K562 (cell line): ENCODE measurements around the gene JPT2. TPM values are rescaled to one million over a fixed set of nuclear protein-coding genes. Genes with fewer than 3 reads are reported as not detected.

Experiments
- ATAC-seq: fragments of 200-7000 bp; cut with Tn5 transposase; 3 replicates; pipeline ENCODE4 v1.9.1; 2020; ENCODE audit warnings: moderate library complexity
- BruUV-seq: library from RNA; stranded (reverse); fragments of 400-500 nt; replicated peaks from 2 replicates; lab custom pipeline; 2021; lab: Mats Ljungman, UMichigan
- CTCF ChIA-PET: fragments of 300-600 bp; formaldehyde crosslinking; extraction: SDS; loops from one replicate; lab custom pipeline; 2021; ENCODE audit warnings: low intra/inter-chr PET ratio; lab: Yijun Ruan, JAX
- POLR2A ChIA-PET: fragments of 300-600, 350-650 bp; sonication (Branson Sonifier 250); formaldehyde crosslinking; extraction: SDS; loops from one replicate; lab custom pipeline; 2021; ENCODE audit warnings: antibody characterized with exemption, inconsistent platforms; lab: Yijun Ruan, JAX
- DNase-seq, 4 experiments: peaks; one replicate each; pipeline versions ENCODE4 v3.0.0 to v3.0.0-alpha.2; 2011 to 2018; ENCODE audit warnings: low spot score in 3 of 4, mixed read lengths in 3 of 4; ENCODE audit errors: extremely low read depth in 1 of 4
- FAIRE-seq: peaks from 2 replicates; lab custom pipeline; 2011; peaks lifted over from hg19 to GRCh38; lab: Jason Lieb, UNC
- H2AFZ ChIP-seq: 2 replicates; pipeline ENCODE4 v1.6.0; 2011; ENCODE audit warnings: low read depth, low read length, control low read depth, inconsistent platforms
- H3K27ac ChIP-seq: fragments of 200-600 bp; 3 replicates; pipeline ENCODE4 v1.8.0; 2011; ENCODE audit warnings: low read depth, mild to moderate bottlenecking, control low read depth, inconsistent platforms, low read length, moderate library complexity, mixed read lengths; ENCODE audit errors: extremely low read depth
- H3K27me3 ChIP-seq, 2 experiments: fragments of 300-600 bp in 1 of 2; 2 replicates in 1 of 2; 3 replicates in 1 of 2; pipeline versions ENCODE4 v1.6.0 to v1.8.0; 2011; ENCODE audit warnings: inconsistent platforms in 2 of 2, low read length in 2 of 2, mild to moderate bottlenecking in 1 of 2, mixed read lengths in 1 of 2, moderate library complexity in 1 of 2; ENCODE audit not compliant: control insufficient read depth in 2 of 2, insufficient read depth in 2 of 2
- H3K36me3 ChIP-seq: fragments of 300-600 bp; 3 replicates; pipeline ENCODE4 v1.8.0; 2011; ENCODE audit warnings: mild to moderate bottlenecking, low read length, inconsistent platforms; ENCODE audit not compliant: control insufficient read depth, insufficient read depth
- H3K4me1 ChIP-seq, 2 experiments: fragments of 200-600 bp in 1 of 2; replicated peaks in 1 of 2; 2 replicates in 1 of 2; 3 replicates in 1 of 2; pipeline versions ENCODE4 v1.5.1 to v1.8.0; 2011; ENCODE audit warnings: inconsistent platforms in 2 of 2, low read length in 2 of 2, mild to moderate bottlenecking in 1 of 2, mixed read lengths in 1 of 2, moderate library complexity in 1 of 2; ENCODE audit not compliant: control insufficient read depth in 2 of 2, insufficient read depth in 2 of 2
- H3K4me2 ChIP-seq: 2 replicates; pipeline ENCODE4 v1.6.1; 2011; ENCODE audit warnings: low read length, control low read depth, inconsistent platforms, mixed read lengths; ENCODE audit not compliant: insufficient read depth
- H3K4me3 ChIP-seq: fragments of 200-600 bp; sonication (generic), shearing (Covaris generic); 2 replicates; pipeline ENCODE4 v1.5.1; 2016; ENCODE audit warnings: control low read depth, inconsistent platforms
- H3K79me2 ChIP-seq: fragments of 200-600 bp; 3 replicates; pipeline ENCODE4 v1.8.0; 2011; ENCODE audit warnings: low read length, inconsistent platforms; ENCODE audit not compliant: control insufficient read depth, insufficient read depth
- H3K9ac ChIP-seq, 2 experiments: 2 replicates each; pipeline versions ENCODE4 v1.6.0 to v1.6.1; 2011; ENCODE audit warnings: low read depth in 2 of 2, low read length in 2 of 2, control low read depth in 1 of 2, inconsistent platforms in 1 of 2, mild to moderate bottlenecking in 1 of 2, mixed read lengths in 1 of 2; ENCODE audit not compliant: insufficient read depth in 1 of 2
- H3K9me1 ChIP-seq: one replicate; pipeline ENCODE4 v1.6.0; 2011; ENCODE audit warnings: inconsistent platforms, mild to moderate bottlenecking, low read length, moderate library complexity; ENCODE audit not compliant: control insufficient read depth, insufficient read depth
- H3K9me3 ChIP-seq: replicated peaks from 2 replicates; pipeline ENCODE4 v1.5.1; 2011; ENCODE audit warnings: low read depth, low read length, inconsistent platforms; ENCODE audit not compliant: control insufficient read depth, insufficient read depth
- H4K20me1 ChIP-seq: replicated peaks from 2 replicates; pipeline ENCODE4 v1.6.1; 2011; ENCODE audit warnings: low read length, inconsistent platforms, mixed read lengths; ENCODE audit not compliant: control insufficient read depth, insufficient read depth
- DPF2 ChIP-seq: fragments of 450-650 bp; IDR thresholded peaks from 2 replicates; pipeline ENCODE4 v1.6.1; 2016
- FOXA1 ChIP-seq: fragments of 450-650 bp; IDR thresholded peaks from 2 replicates; pipeline ENCODE4 v1.6.1; 2016; ENCODE audit warnings: mild to moderate bottlenecking, borderline replicate concordance
- FOXJ3 ChIP-seq: sonication (generic); formaldehyde crosslinking; IDR thresholded peaks from 2 replicates; pipeline ENCODE4 v1.4.0; 2020; ENCODE audit warnings: mild to moderate bottlenecking, missing genetic modification reagents
- RNF219 ChIP-seq: fragments of 250-450 bp; sonication (Bioruptor Pico); IDR thresholded peaks from 2 replicates; pipeline ENCODE4 v1.5.0; 2022; ENCODE audit warnings: mild to moderate bottlenecking
- SMAD2 ChIP-seq: fragments of 150-350 bp; IDR thresholded peaks from 2 replicates; pipeline ENCODE4 v1.6.1; 2014; ENCODE audit warnings: low read depth, mild to moderate bottlenecking, low read length
- TSC22D4 ChIP-seq: fragments of 450-650 bp; IDR thresholded peaks from 2 replicates; pipeline ENCODE4 v1.6.1; 2016; ENCODE audit warnings: missing genetic modification characterization, missing biosample characterization, control low read depth
- ZBTB17 ChIP-seq: fragments of 450-650 bp; formaldehyde crosslinking; IDR thresholded peaks from 2 replicates; pipeline ENCODE4 v1.4.0; 2020; ENCODE audit warnings: mild to moderate bottlenecking
- ZNF354B ChIP-seq: fragments of 250-450 bp; sonication (Bioruptor Pico); IDR thresholded peaks from 2 replicates; pipeline ENCODE4 v1.4.0; 2020
- WGBS: fragments of 100-300 bp; shearing (Covaris generic); methylation state at CpG from one replicate; pipeline ENCODE4 v1.1.6; 2016; ENCODE audit warnings: low coverage, mixed read lengths; ENCODE audit not compliant: insufficient coverage; ENCODE audit errors: missing lambda C conversion rate; 5-methylcytosine and 5-hydroxymethylcytosine counted together
- in situ Hi-C: fragments of 300-500 bp; cut with MboI; formaldehyde crosslinking; loops from 4 replicates; pipeline ENCODE4 v1.15.0; 2018; ENCODE audit warnings: inconsistent platforms, mixed read lengths
- intact Hi-C: fragments of 100-400 bp; cut with micrococcal nuclease; formaldehyde crosslinking; loops from 2 replicates; pipeline ENCODE4 v1.14.2; 2022
- polyA plus RNA-seq, 8 experiments: library from polyadenylated mRNA; depleted of rRNA in 4 of 8; stranded (reverse) in 5 of 8; unstranded in 3 of 8; fragments of >200 nt; fragmentation: Nextera tagmentation in 2 of 8; fragmentation: Illumina TruSeq in 1 of 8; extraction: Ambion mirVana in 2 of 8; extraction: Trizol in 1 of 8; gene quantifications; 2 replicates each; pipeline versions ENCODE4 v1.2.1 to v1.2.3, GENCODE V29; 2011 to 2014; ENCODE audit warnings: inconsistent platforms in 1 of 8, missing spikeins in 1 of 8
- total RNA-seq, 7 experiments: library from RNA; depleted of rRNA in 6 of 7; stranded (reverse); fragments of >200 nt in 6 of 7; fragmentation: Illumina TruSeq in 2 of 7; extraction: Trizol in 2 of 7; gene quantifications; 2 replicates each; pipeline versions ENCODE4 v1.2.1 to v1.2.3, GENCODE V29; 2011 to 2021; ENCODE audit warnings: low replicate concordance in 1 of 7
- TF ChIP-seq, protein P1 (sequence below), 2 experiments: fragments of 450-650 bp in 1 of 2; sonication (generic) in 1 of 2; formaldehyde crosslinking in 1 of 2; IDR thresholded peaks; 2 replicates each; pipeline versions ENCODE4 v1.7.1 to v1.9.0; 2016 to 2022; ENCODE audit warnings: inconsistent platforms in 1 of 2, mild to moderate bottlenecking in 1 of 2, missing genetic modification reagents in 1 of 2

The JPT2 gene
- total and polyA plus RNA-seq, 9 of the 15 experiments (the other 6 are each of a cell fraction or from before 2014, with no cell fraction given), result 25.5 to 133 (median 106) TPM

GRCh38 chr16:1688807-1689560 lies 10.9 kb downstream of the JPT2 start (continued):
- TF ChIP-seq RNF219 (CRISPR knock-in tag), result no peak
- no peak for TF ChIP-seq SMAD2
- no peak for TF ChIP-seq ZBTB17 (CRISPR knock-in tag)

DNA sequence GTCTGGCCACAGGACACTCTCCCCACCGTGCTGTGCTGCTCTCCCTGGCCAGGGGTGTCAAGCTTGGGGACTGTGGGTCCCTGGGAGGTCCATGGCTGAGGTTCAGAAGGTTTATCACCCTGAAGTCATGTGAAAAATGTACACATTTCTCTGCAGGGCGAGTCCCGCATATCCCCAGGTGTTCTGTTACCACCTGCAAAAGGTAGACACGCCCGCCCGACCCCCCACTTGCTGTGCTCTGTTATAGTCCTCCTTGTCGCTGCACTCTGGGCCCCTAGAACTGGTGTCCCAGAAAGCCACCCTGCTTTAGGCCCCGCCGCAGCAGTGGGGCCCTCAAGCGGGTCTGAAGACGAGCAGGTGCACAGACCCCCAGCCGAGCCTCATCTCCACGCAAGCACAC lies 11.8 kb downstream of the JPT2 start:
- Histone ChIP-seq H3K79me2 (peaks cover 86% of the 10 kb centered on the region), H4K20me1 (peaks cover 3% of the 10 kb centered on the region; the same call in 1 of the 2 replicates), H3K27me3 (no peaks in the 10 kb centered on the region), H3K36me3 (peaks cover 96% of the 10 kb centered on the region), H3K27ac (no peak overlapping the region), H3K4me1 (peaks cover 0 to 4% of the 10 kb centered on the region in 2 experiments; a peak in 1 of 5 replicates), H3K4me2 (no peak overlapping the region), H3K4me3 (no peak overlapping the region), H3K9me3 (no peaks in the 10 kb centered on the region), H3K9ac (no peak overlapping the region), H2AFZ (no peak overlapping the region), H3K9me1 (no peaks in the 10 kb centered on the region)
- TF ChIP-seq, protein P1, sequence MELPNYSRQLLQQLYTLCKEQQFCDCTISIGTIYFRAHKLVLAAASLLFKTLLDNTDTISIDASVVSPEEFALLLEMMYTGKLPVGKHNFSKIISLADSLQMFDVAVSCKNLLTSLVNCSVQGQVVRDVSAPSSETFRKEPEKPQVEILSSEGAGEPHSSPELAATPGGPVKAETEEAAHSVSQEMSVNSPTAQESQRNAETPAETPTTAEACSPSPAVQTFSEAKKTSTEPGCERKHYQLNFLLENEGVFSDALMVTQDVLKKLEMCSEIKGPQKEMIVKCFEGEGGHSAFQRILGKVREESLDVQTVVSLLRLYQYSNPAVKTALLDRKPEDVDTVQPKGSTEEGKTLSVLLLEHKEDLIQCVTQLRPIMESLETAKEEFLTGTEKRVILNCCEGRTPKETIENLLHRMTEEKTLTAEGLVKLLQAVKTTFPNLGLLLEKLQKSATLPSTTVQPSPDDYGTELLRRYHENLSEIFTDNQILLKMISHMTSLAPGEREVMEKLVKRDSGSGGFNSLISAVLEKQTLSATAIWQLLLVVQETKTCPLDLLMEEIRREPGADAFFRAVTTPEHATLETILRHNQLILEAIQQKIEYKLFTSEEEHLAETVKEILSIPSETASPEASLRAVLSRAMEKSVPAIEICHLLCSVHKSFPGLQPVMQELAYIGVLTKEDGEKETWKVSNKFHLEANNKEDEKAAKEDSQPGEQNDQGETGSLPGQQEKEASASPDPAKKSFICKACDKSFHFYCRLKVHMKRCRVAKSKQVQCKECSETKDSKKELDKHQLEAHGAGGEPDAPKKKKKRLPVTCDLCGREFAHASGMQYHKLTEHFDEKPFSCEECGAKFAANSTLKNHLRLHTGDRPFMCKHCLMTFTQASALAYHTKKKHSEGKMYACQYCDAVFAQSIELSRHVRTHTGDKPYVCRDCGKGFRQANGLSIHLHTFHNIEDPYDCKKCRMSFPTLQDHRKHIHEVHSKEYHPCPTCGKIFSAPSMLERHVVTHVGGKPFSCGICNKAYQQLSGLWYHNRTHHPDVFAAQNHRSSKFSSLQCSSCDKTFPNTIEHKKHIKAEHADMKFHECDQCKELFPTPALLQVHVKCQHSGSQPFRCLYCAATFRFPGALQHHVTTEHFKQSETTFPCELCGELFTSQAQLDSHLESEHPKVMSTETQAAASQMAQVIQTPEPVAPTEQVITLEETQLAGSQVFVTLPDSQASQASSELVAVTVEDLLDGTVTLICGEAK (IDR thresholded peaks at IDR 0.05), result no peak
- TF ChIP-seq, protein P1 (CRISPR knock-in tag; IDR thresholded peaks at IDR 0.05), result no peak
- TF ChIP-seq TSC22D4 (tag) (no peak), DPF2 (no peak), FOXA1 (no peak), FOXJ3 (no peak), ZNF354B (CRISPR knock-in tag) (no peak)
- WGBS, result 96% methylated on average over 13 of the region's 13 CpGs
- ATAC-seq (no peak), DNase-seq (no peak), FAIRE-seq (no peak)
- no TSS peak for BruUV-seq
- in situ Hi-C loops (no loop called here), intact Hi-C loops (no loop called here)
- ChIA-PET POLR2A (interaction anchor here (1.2 to 1.8 kb wide), 3 partner anchors 11 to 16 kb away, joined by 3 to 6 read pairs (median 3); partner anchors contain the start of gene MAPK8IP3), CTCF (no interaction called here)
